Bronchial epithelial cell (primary cell): ENCODE results near the gene TDRD6. TPM values are rescaled to one million over a fixed set of nuclear protein-coding genes. Genes with fewer than 3 reads are reported as not detected.
A peak's percentile ranks its signal among the peaks of the same experiment; 100 is the strongest.
"Not testable (repeated sequence)": the region's sequence is repeated elsewhere in the genome, so short reads cannot be mapped to it uniquely, and the experiment has no call there.

Experiments
- DNase-seq: peaks from one replicate; pipeline ENCODE4 v3.0.0-alpha.2; 2010; ENCODE audit warnings: low read depth
- FAIRE-seq: peaks from 2 replicates; lab custom pipeline; 2011; peaks lifted over from hg19 to GRCh38; lab: Jason Lieb, UNC
- H3K27me3 ChIP-seq: 2 replicates; pipeline ENCODE4 v1.5.1; 2011; ENCODE audit warnings: low read length; ENCODE audit not compliant: control insufficient read depth, insufficient read depth
- H3K36me3 ChIP-seq: 2 replicates; pipeline ENCODE4 v1.5.1; 2011; ENCODE audit warnings: low read length; ENCODE audit not compliant: control insufficient read depth, insufficient read depth
- H3K4me3 ChIP-seq: 2 replicates; pipeline ENCODE4 v1.5.1; 2011; ENCODE audit warnings: mild to moderate bottlenecking, low read depth, low read length, control low read depth
- total RNA-seq: library from RNA; depleted of rRNA; stranded (reverse); fragments of >200 nt; gene quantifications from 2 replicates; pipeline ENCODE4 v1.2.1, GENCODE V29; 2014
- TF ChIP-seq, protein P1 (sequence below): IDR thresholded peaks from 2 replicates; pipeline ENCODE4 v1.5.1; 2011; ENCODE audit warnings: mild to moderate bottlenecking, moderate library complexity, low read length, control low read depth, inconsistent platforms; ENCODE audit not compliant: insufficient read depth, severe bottlenecking

The TDRD6 gene, protein sequence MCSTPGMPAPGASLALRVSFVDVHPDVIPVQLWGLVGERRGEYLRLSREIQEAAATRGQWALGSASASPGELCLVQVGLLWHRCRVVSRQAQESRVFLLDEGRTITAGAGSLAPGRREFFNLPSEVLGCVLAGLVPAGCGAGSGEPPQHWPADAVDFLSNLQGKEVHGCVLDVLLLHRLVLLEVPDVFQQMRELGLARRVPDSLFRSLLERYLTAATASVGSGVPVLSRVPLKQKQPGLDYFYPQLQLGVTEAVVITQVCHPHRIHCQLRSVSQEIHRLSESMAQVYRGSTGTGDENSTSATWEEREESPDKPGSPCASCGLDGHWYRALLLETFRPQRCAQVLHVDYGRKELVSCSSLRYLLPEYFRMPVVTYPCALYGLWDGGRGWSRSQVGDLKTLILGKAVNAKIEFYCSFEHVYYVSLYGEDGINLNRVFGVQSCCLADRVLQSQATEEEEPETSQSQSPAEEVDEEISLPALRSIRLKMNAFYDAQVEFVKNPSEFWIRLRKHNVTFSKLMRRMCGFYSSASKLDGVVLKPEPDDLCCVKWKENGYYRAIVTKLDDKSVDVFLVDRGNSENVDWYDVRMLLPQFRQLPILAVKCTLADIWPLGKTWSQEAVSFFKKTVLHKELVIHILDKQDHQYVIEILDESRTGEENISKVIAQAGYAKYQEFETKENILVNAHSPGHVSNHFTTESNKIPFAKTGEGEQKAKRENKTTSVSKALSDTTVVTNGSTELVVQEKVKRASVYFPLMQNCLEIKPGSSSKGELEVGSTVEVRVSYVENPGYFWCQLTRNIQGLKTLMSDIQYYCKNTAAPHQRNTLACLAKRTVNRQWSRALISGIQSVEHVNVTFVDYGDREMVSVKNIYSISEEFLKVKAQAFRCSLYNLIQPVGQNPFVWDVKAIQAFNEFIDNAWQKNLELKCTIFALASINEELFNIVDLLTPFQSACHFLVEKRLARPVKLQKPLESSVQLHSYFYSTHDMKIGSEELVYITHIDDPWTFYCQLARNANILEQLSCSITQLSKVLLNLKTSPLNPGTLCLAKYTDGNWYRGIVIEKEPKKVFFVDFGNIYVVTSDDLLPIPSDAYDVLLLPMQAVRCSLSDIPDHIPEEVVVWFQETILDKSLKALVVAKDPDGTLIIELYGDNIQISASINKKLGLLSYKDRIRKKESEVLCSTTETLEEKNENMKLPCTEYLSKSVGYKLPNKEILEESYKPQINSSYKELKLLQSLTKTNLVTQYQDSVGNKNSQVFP (N-terminal part only)
- total RNA-seq, result 0.26 TPM in 2 replicates

DNA sequence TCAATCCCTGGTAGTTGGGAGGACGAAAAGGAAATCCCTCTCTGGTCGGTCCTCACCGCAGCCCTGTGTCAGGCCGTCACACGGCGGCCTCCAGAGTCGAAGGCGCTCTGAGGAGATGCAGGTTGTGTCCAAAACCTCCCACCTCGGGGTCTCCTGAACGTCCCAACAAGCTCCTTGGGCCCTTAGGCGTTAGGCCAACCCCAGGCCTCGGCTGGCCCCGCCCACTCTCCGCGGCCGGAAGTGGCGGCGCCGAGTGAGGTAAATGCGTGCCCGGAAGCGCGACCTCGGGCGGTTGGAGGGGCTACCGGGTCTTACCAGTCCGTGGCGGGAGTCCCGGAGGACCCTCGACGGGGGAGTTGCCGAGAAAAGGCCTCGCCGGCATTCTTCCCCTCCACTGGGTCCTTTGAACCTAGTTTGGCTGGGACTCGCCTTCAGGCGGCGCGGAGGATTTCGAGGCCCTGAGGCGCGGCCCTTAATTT is at the start of gene TDRD6:
TDRD6 (plus strand) TSS at position 267 of the 479 bp plus-strand sequence. CDS start 244 bp downstream, outside the sequence.
- DNase-seq, result no peak

DNA sequence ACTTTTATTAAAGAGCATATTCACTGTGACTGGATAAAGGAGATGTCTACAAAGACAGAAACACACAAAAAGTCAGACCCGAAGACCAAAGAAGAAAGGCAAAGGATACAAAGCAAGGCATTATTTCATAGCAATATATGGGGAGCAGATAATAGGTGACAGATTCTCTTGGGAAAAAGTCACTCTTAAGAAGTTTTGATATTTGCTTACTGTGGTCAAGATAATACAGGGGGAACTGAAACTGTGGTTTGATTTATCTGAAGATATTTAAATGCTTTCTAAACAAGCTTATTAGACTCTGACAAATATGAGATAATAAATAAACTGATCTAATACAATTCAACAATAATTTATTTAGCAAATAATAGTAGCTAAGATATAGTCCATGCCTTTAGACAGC is 49.8 kb upstream of the TDRD6 start:
- Histone ChIP-seq H3K36me3 (no peaks in the 10 kb centered on the region), H3K27me3 (no peaks in the 10 kb centered on the region), H3K4me3 (no peak overlapping the region)
- DNase-seq (no peak), FAIRE-seq (no peak)
- TF ChIP-seq, protein P1, sequence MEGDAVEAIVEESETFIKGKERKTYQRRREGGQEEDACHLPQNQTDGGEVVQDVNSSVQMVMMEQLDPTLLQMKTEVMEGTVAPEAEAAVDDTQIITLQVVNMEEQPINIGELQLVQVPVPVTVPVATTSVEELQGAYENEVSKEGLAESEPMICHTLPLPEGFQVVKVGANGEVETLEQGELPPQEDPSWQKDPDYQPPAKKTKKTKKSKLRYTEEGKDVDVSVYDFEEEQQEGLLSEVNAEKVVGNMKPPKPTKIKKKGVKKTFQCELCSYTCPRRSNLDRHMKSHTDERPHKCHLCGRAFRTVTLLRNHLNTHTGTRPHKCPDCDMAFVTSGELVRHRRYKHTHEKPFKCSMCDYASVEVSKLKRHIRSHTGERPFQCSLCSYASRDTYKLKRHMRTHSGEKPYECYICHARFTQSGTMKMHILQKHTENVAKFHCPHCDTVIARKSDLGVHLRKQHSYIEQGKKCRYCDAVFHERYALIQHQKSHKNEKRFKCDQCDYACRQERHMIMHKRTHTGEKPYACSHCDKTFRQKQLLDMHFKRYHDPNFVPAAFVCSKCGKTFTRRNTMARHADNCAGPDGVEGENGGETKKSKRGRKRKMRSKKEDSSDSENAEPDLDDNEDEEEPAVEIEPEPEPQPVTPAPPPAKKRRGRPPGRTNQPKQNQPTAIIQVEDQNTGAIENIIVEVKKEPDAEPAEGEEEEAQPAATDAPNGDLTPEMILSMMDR, result no peak

More for the DNA sequence above, at the start of gene TDRD6:
- no peaks in the 10 kb centered on the region for H3K27me3 ChIP-seq
- TF ChIP-seq, protein P1, result no peak
- no peak within 1 kb of the TSS for H3K4me3 ChIP-seq
- FAIRE-seq, result no peak
- no peaks in the 10 kb centered on the region for H3K36me3 ChIP-seq

DNA sequence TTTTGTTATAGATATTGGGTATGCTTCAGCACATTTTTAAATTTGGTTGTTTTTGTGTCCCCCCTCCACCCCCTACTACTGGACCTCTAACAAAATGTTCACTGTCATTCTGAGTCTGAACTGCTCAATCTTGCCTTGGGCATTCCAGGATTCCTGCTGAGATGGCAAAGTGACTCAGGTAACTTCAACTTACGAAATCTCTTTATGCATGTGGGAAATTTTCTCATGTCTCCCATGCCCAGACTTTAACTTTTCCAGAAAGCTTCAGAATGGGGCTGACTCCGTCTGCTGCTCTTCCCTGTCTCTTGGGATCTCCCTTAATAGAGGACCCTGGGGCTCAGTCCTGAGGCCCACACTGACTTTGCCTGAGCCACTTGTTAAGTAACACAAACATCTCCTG is 49.0 kb upstream of the TDRD6 start:
- H3K36me3 ChIP-seq, result no peaks in the 10 kb centered on the region
- no peak for FAIRE-seq
- H3K4me3 ChIP-seq, result no peak overlapping the region
- TF ChIP-seq, protein P1, result no peak
- peak; percentile 94 for DNase-seq
- no peaks in the 10 kb centered on the region for H3K27me3 ChIP-seq

DNA sequence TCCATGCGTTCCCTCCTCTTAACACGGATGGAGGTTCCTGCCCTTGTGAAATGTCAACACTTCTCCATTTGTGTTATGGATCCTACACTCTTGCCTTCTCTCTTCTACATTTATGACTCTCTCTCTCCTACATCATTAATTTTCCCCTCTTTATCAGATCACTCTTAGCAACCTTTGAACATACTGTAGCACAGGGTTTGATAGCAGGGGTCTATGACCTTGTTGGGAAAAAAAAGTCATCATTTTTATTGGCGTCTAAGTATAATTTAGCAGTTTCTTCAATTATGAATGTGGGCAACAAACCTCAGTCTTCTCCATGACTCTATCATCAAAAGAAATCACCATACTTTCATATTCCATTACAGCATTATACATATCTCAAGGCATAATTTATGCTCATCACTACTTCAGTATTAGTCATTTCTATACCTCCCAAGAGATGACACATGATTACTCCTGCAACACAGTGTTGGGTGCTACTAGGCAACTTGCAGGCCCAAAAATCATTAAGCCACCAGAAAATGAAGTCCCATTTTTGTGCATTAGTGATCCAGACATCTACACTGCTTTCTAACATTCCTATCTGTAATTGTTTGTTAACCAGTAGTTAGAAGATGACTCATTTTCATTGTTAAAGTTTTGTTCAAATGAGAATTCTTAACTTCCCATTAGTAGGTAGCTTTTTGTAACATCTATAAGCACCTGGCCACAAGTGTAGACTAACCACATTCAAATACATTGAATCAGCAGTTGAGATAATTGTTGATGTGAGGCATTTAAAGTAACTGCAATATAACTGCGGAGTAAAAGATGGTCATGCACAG is 44.5 kb upstream of the TDRD6 start:
- Histone ChIP-seq H3K4me3 (no peak overlapping the region), H3K36me3 (no peaks in the 10 kb centered on the region), H3K27me3 (no peaks in the 10 kb centered on the region)
- peak; percentile 91 for DNase-seq
- peak; percentile 32 for FAIRE-seq
- TF ChIP-seq, protein P1, result no peak

DNA sequence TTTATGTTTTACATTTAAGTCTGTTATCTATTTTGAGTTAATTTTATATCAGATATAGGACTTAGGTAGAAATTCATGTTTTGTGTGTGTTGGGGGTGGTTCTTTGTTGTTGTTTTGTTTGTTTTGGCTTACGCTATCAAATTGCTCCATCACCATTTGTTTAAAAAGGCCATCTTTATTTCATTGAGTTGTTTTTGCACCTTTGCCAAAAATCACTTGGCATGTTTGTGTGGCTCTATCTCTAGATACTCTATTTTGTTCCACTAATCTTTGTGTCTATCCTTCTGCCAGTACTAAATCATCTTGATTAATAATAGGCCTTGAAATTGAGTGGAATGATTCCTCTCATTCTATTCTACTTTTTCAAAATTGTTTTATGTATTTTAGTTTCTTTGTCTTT is 42.4 kb upstream of the TDRD6 start:
- no peaks in the 10 kb centered on the region for H3K36me3 ChIP-seq
- DNase-seq (no peak), FAIRE-seq (no peak)
- no peaks in the 10 kb centered on the region for H3K27me3 ChIP-seq
- no peak overlapping the region for H3K4me3 ChIP-seq
- TF ChIP-seq, protein P1, result no peak

DNA sequence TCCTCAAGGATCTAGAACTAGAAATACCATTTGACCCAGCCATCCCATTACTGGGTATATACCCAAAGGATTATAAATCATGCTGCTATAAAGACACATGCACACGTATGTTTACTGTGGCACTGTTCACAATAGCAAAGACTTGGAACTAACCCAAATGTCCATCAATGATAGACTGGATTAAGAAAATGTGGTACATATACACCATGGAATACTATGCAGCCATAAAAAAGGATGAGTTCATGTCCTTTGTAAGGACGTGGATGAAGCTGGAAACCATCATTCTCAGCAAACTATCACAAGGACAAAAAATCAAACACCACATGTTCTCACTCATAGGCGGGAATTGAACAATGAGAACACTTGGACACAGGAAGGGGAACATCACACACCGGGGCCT is 39.6 kb upstream of the TDRD6 start:
- DNase-seq, FAIRE-seq, H3K27me3 ChIP-seq, H3K4me3 ChIP-seq, H3K36me3 ChIP-seq: not testable (repeated sequence)
